Caki2 (cell line): ENCODE data around the gene ING4. TPM values are rescaled to one million over a fixed set of nuclear protein-coding genes. Genes with fewer than 3 reads are reported as not detected.

Source experiments
- total RNA-seq: library from RNA; depleted of rRNA; stranded (reverse); fragments of >200 nt; shearing (Covaris generic); gene quantifications from 2 replicates; pipeline ENCODE4 v1.2.3, GENCODE V29; 2014; ENCODE audit warnings: low replicate concordance; rRNA removed

The ING4 gene
- total RNA-seq, 1 experiment from 2014 or later, result 35.3 TPM

Other genes with a start within 250 kb of the ING4 start
- not detected in 2 replicates for gene CD27, start 218.2 kb downstream of the ING4 start, total RNA-seq
- 3.1 and 20.5 TPM in 2 replicates for gene TAPBPL, start 211.1 kb downstream of the ING4 start, total RNA-seq
- gene VAMP1, start 192.4 kb downstream of the ING4 start, total RNA-seq, result 11.0 and 16.2 TPM in 2 replicates
- gene MRPL51, start 169.9 kb downstream of the ING4 start, total RNA-seq, result 304 and 400 TPM in 2 replicates
- gene NCAPD2, start 169.0 kb downstream of the ING4 start, total RNA-seq, result 90.6 and 97.5 TPM in 2 replicates
- gene GAPDH, start 128.6 kb downstream of the ING4 start, total RNA-seq, result 10,373 and 12,033 TPM in 2 replicates
- 15.3 and 15.9 TPM in 2 replicates for gene IFFO1, start 107.1 kb downstream of the ING4 start, total RNA-seq
- gene NOP2, start 94.8 kb downstream of the ING4 start, total RNA-seq, result 24.8 and 56.0 TPM in 2 replicates
- 122 and 157 TPM in 2 replicates for gene CHD4, start 55.7 kb downstream of the ING4 start, total RNA-seq
- not detected in 2 replicates for gene LPAR5, start 27.2 kb downstream of the ING4 start, total RNA-seq
- gene ACRBP, start 15.7 kb downstream of the ING4 start, total RNA-seq, result 1.9 TPM in 1 of 2 replicates, not detected in the other
- 23.8 and 26.5 TPM in 2 replicates for gene ZNF384, start 26.3 kb upstream of the ING4 start, total RNA-seq
- not detected in 2 replicates for gene PIANP, start 37.7 kb upstream of the ING4 start, total RNA-seq
- gene COPS7A, start 60.9 kb upstream of the ING4 start, total RNA-seq, result 135 and 145 TPM in 2 replicates
- 274 and 316 TPM in 2 replicates for gene MLF2, start 90.0 kb upstream of the ING4 start, total RNA-seq
- 286 and 317 TPM in 2 replicates for gene PTMS, start 103.2 kb upstream of the ING4 start, total RNA-seq
- not detected in 2 replicates for gene LAG3, start 109.4 kb upstream of the ING4 start, total RNA-seq
- gene CD4, start 126.4 kb upstream of the ING4 start, total RNA-seq, result not detected in 2 replicates
- 10.0 and 15.9 TPM in 2 replicates for gene GPR162, start 158.7 kb upstream of the ING4 start, total RNA-seq
- gene P3H3, start 165.3 kb upstream of the ING4 start, total RNA-seq, result 70.9 and 93.3 TPM in 2 replicates
- 0.14 and 0.46 TPM in 2 replicates for gene GNB3, start 177.8 kb upstream of the ING4 start, total RNA-seq
- 136 and 216 TPM in 2 replicates for gene CDCA3, start 188.2 kb upstream of the ING4 start, total RNA-seq
- 171 and 174 TPM in 2 replicates for gene USP5, start 189.0 kb upstream of the ING4 start, total RNA-seq
- gene TPI1, start 204.4 kb upstream of the ING4 start, total RNA-seq, result 3,126 and 3,575 TPM in 2 replicates
- 63.0 and 79.5 TPM in 2 replicates for gene SPSB2, start 210.2 kb upstream of the ING4 start, total RNA-seq
- gene LRRC23, start 241.7 kb upstream of the ING4 start, total RNA-seq, result 25.4 and 37.8 TPM in 2 replicates